ENCODE measurements around the gene AP5B1.
"Not testable (repeated sequence)": the region's sequence is repeated elsewhere in the genome, so short reads cannot be mapped to it uniquely, and the experiment has no call there.

Gene AP5B1

DNA sequence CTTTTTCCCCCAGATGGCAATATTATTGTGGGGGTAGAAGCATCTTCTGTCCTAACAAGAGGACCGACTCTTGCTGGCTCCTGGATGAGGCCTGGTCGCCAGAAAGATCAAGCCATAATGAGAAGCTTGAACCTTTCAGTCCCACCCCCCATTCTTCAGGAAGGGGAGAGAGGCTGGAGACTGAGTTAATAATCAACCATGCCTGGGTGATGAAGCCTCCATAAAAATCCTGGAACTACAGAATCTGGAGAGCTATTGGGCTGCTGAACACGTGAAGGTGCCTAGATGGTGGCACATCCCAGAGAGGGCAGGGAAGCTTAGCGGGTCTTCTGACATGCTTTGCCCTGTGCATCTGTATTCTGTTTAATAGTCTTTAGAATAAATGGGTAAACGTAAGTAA is 16.3 kb downstream of the AP5B1 start:
- no peaks in the 10 kb centered on the region for H3K27me3 ChIP-seq (ENCODE audit: insufficient read depth, poor library complexity, severe bottlenecking)
- H3K4me3 ChIP-seq (replicated peaks; ENCODE audit: insufficient read depth, low read length), result no peak overlapping the region
- no peak overlapping the region for H3K27ac ChIP-seq (replicated peaks)
- TF ChIP-seq SPI1 (IDR thresholded peaks at IDR 0.05; ENCODE audit: borderline replicate concordance, low read depth), result no peak
- TF ChIP-seq CTCF (IDR thresholded peaks at IDR 0.05; ENCODE audit: insufficient read depth, low read length), result no peak
- no peak for TF ChIP-seq POLR2AphosphoS5 (IDR thresholded peaks at IDR 0.05; ENCODE audit: low read depth)
- TF ChIP-seq, protein P1, sequence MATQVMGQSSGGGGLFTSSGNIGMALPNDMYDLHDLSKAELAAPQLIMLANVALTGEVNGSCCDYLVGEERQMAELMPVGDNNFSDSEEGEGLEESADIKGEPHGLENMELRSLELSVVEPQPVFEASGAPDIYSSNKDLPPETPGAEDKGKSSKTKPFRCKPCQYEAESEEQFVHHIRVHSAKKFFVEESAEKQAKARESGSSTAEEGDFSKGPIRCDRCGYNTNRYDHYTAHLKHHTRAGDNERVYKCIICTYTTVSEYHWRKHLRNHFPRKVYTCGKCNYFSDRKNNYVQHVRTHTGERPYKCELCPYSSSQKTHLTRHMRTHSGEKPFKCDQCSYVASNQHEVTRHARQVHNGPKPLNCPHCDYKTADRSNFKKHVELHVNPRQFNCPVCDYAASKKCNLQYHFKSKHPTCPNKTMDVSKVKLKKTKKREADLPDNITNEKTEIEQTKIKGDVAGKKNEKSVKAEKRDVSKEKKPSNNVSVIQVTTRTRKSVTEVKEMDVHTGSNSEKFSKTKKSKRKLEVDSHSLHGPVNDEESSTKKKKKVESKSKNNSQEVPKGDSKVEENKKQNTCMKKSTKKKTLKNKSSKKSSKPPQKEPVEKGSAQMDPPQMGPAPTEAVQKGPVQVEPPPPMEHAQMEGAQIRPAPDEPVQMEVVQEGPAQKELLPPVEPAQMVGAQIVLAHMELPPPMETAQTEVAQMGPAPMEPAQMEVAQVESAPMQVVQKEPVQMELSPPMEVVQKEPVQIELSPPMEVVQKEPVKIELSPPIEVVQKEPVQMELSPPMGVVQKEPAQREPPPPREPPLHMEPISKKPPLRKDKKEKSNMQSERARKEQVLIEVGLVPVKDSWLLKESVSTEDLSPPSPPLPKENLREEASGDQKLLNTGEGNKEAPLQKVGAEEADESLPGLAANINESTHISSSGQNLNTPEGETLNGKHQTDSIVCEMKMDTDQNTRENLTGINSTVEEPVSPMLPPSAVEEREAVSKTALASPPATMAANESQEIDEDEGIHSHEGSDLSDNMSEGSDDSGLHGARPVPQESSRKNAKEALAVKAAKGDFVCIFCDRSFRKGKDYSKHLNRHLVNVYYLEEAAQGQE (IDR thresholded peaks at IDR 0.05; ENCODE audit: insufficient replicate concordance, low read depth), result no peak
- no peak for TF ChIP-seq GABPA (IDR thresholded peaks at IDR 0.05; ENCODE audit: low read depth)
- no peak for DNase-seq (ENCODE audit: low read depth in 1 of 2, low spot score in 1 of 2)

DNA sequence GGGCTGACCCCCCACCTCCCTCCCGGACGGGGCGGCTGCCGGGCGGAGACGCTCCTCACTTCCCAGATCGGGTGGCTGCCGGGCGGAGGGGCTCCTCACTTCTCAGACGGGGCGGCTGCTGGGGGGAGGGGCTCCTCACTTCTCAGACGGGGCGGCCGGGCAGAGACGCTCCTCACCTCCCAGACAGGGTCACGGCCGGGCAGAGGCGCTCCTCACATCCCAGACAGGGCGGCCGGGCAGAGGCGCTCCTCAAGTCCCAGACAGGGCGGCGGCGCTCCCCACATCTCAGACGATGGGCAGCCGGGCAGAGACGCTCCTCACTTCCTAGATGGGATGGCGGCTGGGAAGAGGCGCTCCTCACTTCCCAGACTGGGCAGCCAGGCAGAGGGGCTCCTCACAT is 18.0 kb downstream of the AP5B1 start:
- not testable (repeated sequence) for H3K27me3 ChIP-seq (ENCODE audit: insufficient read depth, poor library complexity, severe bottlenecking)

GRCh38 chr11:65762169-65762568 is 18.6 kb downstream of the AP5B1 start:
- H3K27ac ChIP-seq (replicated peaks); DNase-seq (ENCODE audit: low read depth in 1 of 2, low spot score in 1 of 2); H3K4me3 ChIP-seq (replicated peaks; ENCODE audit: insufficient read depth, low read length); H3K27me3 ChIP-seq (ENCODE audit: insufficient read depth, poor library complexity, severe bottlenecking): not testable (repeated sequence)

More for the DNA sequence above, 18.0 kb downstream of the AP5B1 start:
- H3K4me3 ChIP-seq (replicated peaks; ENCODE audit: insufficient read depth, low read length); H3K27ac ChIP-seq (replicated peaks); DNase-seq (ENCODE audit: low read depth in 1 of 2, low spot score in 1 of 2): not testable (repeated sequence)

- Histone ChIP-seq H3K4me3 (replicated peaks; ENCODE audit: insufficient read depth, low read length) (no peak overlapping the region), H3K27me3 (ENCODE audit: insufficient read depth, poor library complexity, severe bottlenecking) (no peaks in the 10 kb centered on the region), H3K27ac (replicated peaks) (no peak overlapping the region)
- DNase-seq (ENCODE audit: low read depth in 1 of 2, low spot score in 1 of 2), result no peak
- TF ChIP-seq, protein P1 (IDR thresholded peaks at IDR 0.05; ENCODE audit: insufficient replicate concordance, low read depth), result no peak
- TF ChIP-seq GABPA (IDR thresholded peaks at IDR 0.05; ENCODE audit: low read depth) (no peak), SPI1 (IDR thresholded peaks at IDR 0.05; ENCODE audit: borderline replicate concordance, low read depth) (no peak), POLR2AphosphoS5 (IDR thresholded peaks at IDR 0.05; ENCODE audit: low read depth) (no peak), CTCF (IDR thresholded peaks at IDR 0.05; ENCODE audit: insufficient read depth, low read length) (no peak)
Measured at GRCh38 chr11:65745049-65745448, 35.7 kb downstream of the AP5B1 start.

GRCh38 chr11:65744699-65745042 is 36.1 kb downstream of the AP5B1 start:
- no peak overlapping the region for H3K27ac ChIP-seq (replicated peaks)
- no peaks in the 10 kb centered on the region for H3K27me3 ChIP-seq (ENCODE audit: insufficient read depth, poor library complexity, severe bottlenecking)
- TF ChIP-seq, protein P1 (IDR thresholded peaks at IDR 0.05; ENCODE audit: insufficient replicate concordance, low read depth), result no peak
- DNase-seq (ENCODE audit: low read depth in 1 of 2, low spot score in 1 of 2), result no peak
- H3K4me3 ChIP-seq (replicated peaks; ENCODE audit: insufficient read depth, low read length), result no peak overlapping the region
